Stimulated activated memory B cell treated with anti-CD40 and anti-IgM and Interleukin-4, amounts not matched to agents 10 μg/mL and 1 μg/mL and 100 μg/mL, for 72 hours (primary cell): ENCODE results near the gene TMEM45A.

Experiments used
- ATAC-seq: fragments of 150-1000 bp; cut with Tn5 transposase; 2 replicates; pipeline ENCODE4 v1.10.0; 2021
- H3K27ac Mint-ChIP-seq: one replicate; pipeline ENCODE4 v1.8.0; 2022; ENCODE audit warnings: mild to moderate bottlenecking, mixed read lengths
- H3K27me3 Mint-ChIP-seq: one replicate; pipeline ENCODE4 v1.8.0; 2022; ENCODE audit warnings: mixed read lengths
- H3K36me3 Mint-ChIP-seq: one replicate; pipeline ENCODE4 v1.8.0; 2022; ENCODE audit warnings: mixed read lengths
- H3K4me1 Mint-ChIP-seq: one replicate; pipeline ENCODE4 v1.8.0; 2022; ENCODE audit warnings: mixed read lengths
- H3K4me3 Mint-ChIP-seq: one replicate; pipeline ENCODE4 v1.8.0; 2022; ENCODE audit warnings: mild to moderate bottlenecking, moderate library complexity, mixed read lengths
- H3K9me3 Mint-ChIP-seq: one replicate; pipeline ENCODE4 v1.8.0; 2022; ENCODE audit warnings: mixed read lengths

The TMEM45A gene

DNA sequence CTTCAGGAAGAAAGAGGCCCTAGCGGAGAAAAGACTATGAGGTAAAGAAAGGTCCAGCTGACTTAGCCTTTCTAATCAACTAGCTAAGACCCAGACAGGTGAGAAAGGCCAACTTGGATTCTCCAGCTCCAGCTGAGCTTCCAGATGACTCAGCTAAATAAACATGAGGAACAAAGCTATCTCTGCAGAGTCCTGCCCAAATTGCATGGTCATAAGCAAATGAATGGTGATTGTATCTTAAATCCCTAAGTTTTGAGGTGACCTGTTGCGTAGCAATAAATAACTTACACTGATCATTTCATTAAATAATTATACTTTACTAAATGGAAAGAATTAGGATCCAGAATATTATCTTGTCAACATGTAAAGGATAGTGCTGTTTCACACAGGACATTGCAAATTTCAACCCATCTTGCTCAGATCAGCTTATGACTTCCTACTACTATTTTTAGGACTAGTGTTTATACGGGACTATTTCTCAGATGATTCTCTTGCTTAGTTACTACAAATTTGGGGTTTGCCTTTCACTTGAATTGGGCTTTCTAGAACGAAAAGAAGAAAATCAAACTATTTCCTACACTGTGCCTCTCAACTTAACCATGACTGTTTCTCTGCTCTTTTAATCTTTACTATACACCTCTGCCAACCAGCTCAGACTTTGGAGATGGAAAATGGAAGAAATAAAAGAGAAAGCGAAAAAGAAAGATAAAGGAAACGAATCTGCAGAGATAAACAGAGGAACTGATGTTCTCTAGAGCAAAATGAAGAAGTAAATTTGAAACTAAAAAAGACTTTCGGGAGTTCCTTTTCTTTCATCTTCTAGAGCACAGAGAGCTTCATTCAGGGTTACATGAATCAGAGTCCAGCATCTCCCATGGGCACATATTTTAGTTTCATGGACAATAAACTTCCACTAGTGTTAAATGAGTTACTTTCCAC is 110.4 kb downstream of the TMEM45A start:
- ATAC-seq: peak; percentile 75
- Mint-ChIP-seq H3K27me3 (peaks cover 14% of the 10 kb centered on the region), H3K4me3 (peak overlapping the region; percentile 70), H3K9me3 (peaks cover 13% of the 10 kb centered on the region), H3K4me1 (peaks cover 26% of the 10 kb centered on the region), H3K36me3 (peaks cover 19% of the 10 kb centered on the region), H3K27ac (peak overlapping the region; percentile 86)

DNA sequence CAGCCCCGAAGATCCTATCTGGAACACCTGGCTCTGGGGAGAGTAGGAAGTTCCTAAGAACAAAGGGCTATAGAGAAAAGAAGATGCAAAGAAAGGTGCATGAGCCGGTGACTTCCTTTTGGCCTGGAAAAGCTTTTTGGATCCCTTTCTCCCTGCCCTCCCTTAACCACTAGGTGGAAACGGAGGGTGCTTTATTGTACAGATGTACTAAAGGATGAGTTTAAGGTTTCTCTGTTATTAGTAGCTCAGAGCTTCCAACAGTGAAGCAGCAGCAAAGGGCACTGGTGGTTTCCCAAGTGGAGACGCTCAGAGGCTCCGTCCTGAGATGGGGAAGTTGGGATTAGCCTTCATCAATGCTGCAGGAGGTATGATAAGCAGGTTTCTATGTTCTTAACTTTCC is 111.0 kb downstream of the TMEM45A start:
- peaks cover 13% of the 10 kb centered on the region for H3K9me3 Mint-ChIP-seq
- peaks cover 14% of the 10 kb centered on the region for H3K27me3 Mint-ChIP-seq
- peaks cover 33% of the 10 kb centered on the region for H3K4me1 Mint-ChIP-seq
- H3K36me3 Mint-ChIP-seq: peaks cover 19% of the 10 kb centered on the region
- peak; percentile 57 for ATAC-seq
- peak overlapping the region; percentile 86 for H3K27ac Mint-ChIP-seq
- H3K4me3 Mint-ChIP-seq: peak overlapping the region; percentile 70

DNA sequence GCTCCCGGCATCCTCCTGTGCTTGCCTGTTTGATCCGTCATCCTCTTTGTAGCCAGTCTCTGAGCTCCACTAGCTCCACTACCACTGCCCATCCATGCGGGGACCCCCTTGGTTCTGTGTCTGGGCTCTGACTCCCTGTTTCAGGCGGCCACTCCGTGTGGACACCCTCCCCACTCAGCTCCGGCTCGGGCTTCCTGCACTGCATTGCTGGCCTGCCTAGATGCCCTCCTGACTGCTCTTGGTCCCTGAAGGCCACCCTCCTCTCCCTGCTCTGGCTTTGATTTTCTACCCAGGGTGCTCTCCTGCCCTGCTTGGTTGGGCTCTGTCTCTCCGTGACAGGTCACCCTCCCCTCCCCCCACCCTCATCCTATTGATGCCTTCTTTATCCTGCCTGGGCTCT is 112.9 kb downstream of the TMEM45A start:
- H3K27ac Mint-ChIP-seq: peak overlapping the region; percentile 12
- ATAC-seq: no peak
- peaks cover 12% of the 10 kb centered on the region for H3K27me3 Mint-ChIP-seq
- no peak overlapping the region for H3K4me3 Mint-ChIP-seq
- no peaks in the 10 kb centered on the region for H3K9me3 Mint-ChIP-seq
- H3K4me1 Mint-ChIP-seq: peaks cover 39% of the 10 kb centered on the region
- H3K36me3 Mint-ChIP-seq: peaks cover under 1% of the 10 kb centered on the region

DNA sequence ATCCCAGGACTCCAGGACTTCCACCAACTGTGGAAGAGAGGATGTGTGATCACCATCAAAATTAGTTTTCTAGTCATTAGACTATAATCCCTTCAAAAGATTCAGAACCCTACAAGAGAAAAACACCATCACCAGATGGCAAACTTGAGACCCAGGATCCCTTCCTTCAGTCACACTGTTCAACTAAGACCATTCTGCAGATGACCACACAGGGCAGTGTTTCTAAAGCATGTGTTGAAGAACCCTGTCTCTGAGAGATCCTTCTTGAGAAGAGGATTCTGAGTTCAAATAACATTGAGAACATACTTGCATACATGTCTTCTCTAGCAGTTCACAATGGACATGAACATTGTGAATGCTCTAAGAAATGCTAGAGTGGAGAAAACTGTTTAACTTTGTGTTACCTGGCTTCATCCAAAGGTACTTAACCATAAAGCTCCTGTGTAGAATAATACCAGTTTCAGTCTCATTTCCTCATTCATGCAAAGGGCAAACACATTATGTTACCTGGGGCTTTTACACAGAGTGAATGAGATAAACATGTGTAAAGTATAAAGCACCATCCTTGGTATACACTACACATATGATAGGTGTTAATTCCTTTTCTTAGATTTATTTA is 114.6 kb downstream of the TMEM45A start:
- H3K4me1 Mint-ChIP-seq: peaks cover 39% of the 10 kb centered on the region
- no peaks in the 10 kb centered on the region for H3K9me3 Mint-ChIP-seq
- peaks cover 25% of the 10 kb centered on the region for H3K27me3 Mint-ChIP-seq
- H3K27ac Mint-ChIP-seq: peak overlapping the region; percentile 44
- H3K4me3 Mint-ChIP-seq: no peak overlapping the region
- peak; percentile 71 for ATAC-seq
- no peaks in the 10 kb centered on the region for H3K36me3 Mint-ChIP-seq

DNA sequence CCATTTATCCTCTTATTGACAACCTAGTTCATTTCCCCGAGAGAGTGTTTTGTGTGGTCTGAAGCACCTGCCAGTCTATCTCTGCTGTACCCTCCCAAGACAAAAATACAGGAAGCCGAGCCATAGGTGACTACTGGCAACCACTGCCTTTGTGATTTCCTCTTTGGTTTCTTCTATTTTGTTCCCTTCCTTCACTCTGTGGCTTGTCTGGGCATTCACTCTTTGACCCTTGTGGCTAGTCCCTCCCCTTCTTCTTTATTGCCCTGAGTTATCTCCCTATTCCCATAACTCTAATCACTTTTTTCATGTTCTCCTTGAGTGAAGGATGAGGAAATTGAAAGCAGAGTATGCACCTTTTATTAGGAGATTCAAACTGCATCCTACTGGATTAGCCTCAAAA is 116.9 kb downstream of the TMEM45A start, which contains the start of gene ADGRG7:
TSS of gene ADGRG7 (plus strand) at position 297 of the 400 bp plus-strand sequence. CDS start 256 bp downstream, outside the sequence.
- no peak within 1 kb of the TSS for H3K4me3 Mint-ChIP-seq
- peaks cover 26% of the 10 kb centered on the region for H3K4me1 Mint-ChIP-seq
- H3K27ac Mint-ChIP-seq: no peak within 1 kb of the TSS
- no peaks in the 10 kb centered on the region for H3K9me3 Mint-ChIP-seq
- H3K27me3 Mint-ChIP-seq: peaks cover 25% of the 10 kb centered on the region
- ATAC-seq: no peak
- H3K36me3 Mint-ChIP-seq: no peaks in the 10 kb centered on the region

DNA sequence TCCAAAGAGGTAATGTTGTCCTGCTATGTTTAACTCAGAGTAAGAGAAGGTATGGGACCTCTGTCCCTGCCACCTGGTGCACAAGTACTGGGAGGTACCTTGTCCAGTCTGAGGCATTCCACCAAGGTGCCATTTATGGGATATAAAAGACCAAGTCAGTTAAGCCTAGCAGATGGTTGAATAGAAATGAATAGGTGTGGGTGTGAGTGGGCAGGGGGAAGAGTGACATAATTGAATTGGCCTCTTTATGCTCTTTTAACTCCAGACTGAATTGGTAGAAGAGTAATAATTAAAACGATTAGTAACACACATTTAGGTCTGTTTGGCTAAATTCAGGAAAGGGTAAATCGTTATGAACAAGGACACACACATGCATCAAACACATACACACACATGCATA is 117.5 kb downstream of the TMEM45A start:
- no peak overlapping the region for H3K27ac Mint-ChIP-seq
- no peaks in the 10 kb centered on the region for H3K9me3 Mint-ChIP-seq
- no peaks in the 10 kb centered on the region for H3K36me3 Mint-ChIP-seq
- H3K4me3 Mint-ChIP-seq: no peak overlapping the region
- no peak for ATAC-seq
- peaks cover 25% of the 10 kb centered on the region for H3K27me3 Mint-ChIP-seq
- H3K4me1 Mint-ChIP-seq: peaks cover 26% of the 10 kb centered on the region

DNA sequence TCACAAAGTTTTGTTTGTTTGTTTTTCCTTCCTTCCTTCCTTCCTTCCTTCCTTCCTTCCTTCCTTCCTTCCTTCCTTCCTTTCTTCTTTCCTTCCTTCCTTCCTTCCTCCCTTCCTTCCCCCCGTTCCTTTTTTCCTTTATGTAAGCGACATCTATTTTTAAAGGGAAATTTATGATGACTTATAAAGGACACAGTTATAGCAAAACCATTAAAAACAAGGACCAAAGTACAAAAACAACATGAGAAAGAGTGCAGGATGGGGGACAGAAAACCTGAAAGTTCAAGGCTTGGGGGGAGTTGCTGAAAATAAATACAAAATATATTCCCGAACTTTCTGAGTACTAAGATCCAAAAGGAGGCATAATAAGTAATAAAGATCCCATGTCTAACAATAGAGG is 118.8 kb downstream of the TMEM45A start:
- H3K4me1 Mint-ChIP-seq: peaks cover 21% of the 10 kb centered on the region
- H3K9me3 Mint-ChIP-seq: no peaks in the 10 kb centered on the region
- no peak overlapping the region for H3K27ac Mint-ChIP-seq
- no peak for ATAC-seq
- no peak overlapping the region for H3K4me3 Mint-ChIP-seq
- H3K27me3 Mint-ChIP-seq: peaks cover 25% of the 10 kb centered on the region
- H3K36me3 Mint-ChIP-seq: no peaks in the 10 kb centered on the region

DNA sequence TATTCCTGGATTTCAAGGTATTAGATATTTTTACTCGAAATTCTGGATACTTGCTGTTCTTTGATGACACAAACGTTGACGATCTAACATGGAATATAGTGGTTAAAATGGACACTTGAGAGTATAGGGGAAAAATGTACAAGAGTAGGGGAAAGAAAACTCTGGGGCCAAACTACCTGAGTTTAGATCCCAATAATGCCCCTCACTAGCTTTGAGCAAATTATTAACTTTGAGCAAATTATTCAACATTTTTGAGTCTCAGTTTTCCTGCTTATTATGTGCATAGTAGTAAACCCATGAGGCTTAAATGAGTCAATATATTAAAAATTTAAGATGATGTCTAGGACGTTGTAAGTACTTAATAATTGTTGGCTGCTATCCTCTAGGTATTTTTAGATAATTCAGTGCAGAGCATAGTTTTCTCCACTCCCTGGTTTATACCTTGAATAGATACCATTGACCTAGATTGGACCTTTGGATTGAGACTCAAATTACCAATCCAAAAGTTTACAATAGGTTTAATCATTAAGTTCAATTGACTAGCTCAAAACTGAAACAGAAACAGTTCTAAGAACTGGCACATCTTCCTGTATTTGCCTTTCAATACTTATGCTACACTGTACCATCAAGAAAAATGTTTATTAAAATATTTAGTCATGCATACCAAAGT is 121.4 kb downstream of the TMEM45A start:
- H3K27me3 Mint-ChIP-seq: peaks cover 30% of the 10 kb centered on the region
- ATAC-seq: no peak
- H3K9me3 Mint-ChIP-seq: no peaks in the 10 kb centered on the region
- H3K4me3 Mint-ChIP-seq: no peak overlapping the region
- H3K27ac Mint-ChIP-seq: no peak overlapping the region
- no peaks in the 10 kb centered on the region for H3K36me3 Mint-ChIP-seq
- peaks cover 6% of the 10 kb centered on the region for H3K4me1 Mint-ChIP-seq

DNA sequence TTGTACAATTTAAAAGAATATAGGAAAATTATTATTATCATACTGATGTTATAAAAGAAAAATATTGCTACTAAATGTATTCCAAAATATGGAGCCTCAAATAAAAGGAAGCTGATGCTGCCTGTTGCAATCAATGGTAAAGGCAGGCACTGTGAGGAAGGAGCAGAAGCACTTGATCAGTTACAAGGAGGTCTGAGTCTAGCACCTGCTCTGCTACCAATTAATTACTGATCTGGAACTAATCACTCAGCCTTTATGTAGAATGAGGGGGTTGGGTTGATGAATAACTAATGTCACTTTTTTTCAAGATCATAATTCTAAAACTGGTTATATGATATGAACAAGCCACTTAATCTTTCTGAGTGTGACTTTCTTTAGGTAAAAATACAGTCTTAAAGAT is 122.5 kb downstream of the TMEM45A start:
- no peaks in the 10 kb centered on the region for H3K4me1 Mint-ChIP-seq
- no peak overlapping the region for H3K27ac Mint-ChIP-seq
- H3K36me3 Mint-ChIP-seq: no peaks in the 10 kb centered on the region
- peaks cover 29% of the 10 kb centered on the region for H3K27me3 Mint-ChIP-seq
- H3K4me3 Mint-ChIP-seq: no peak overlapping the region
- ATAC-seq: no peak
- no peaks in the 10 kb centered on the region for H3K9me3 Mint-ChIP-seq

DNA sequence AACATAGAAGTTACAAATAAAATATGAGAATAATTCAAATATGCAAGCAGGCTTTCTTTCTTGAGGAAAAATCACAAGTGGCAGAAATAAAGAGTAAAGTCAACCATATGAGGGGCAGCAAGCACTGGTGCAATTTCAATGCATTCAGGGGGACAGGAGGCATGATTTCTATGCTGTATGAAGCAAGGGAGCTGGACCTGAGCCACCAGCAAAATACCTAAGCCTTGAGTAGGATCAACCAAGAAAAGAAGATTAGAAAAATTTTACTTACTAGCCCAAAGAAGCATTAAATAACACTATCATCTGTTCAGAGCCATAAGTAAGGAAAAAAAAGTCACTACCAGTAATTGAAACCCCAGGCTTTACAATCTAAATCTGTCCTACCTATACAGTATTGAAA is 123.3 kb downstream of the TMEM45A start:
- no peak for ATAC-seq
- no peak overlapping the region for H3K27ac Mint-ChIP-seq

DNA sequence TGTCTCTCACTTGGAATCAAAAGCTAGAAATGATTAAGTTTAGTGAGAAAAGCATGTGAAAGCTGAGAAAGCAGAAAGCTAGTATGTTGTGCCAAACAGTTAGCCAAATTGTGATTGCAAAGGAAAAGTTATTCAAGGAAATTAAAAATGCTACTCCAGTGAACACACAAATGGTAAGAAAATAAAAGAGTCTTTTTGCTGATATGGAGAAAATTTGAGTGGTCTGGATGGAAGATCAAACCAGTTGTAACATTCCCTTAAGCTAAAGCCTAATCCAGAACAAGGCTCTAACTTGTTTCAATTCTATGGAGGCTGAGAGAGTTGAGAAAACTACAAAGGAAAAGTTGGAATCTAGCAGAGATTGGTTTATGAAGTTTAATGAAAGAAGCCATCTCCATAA is 128.8 kb downstream of the TMEM45A start:
- Mint-ChIP-seq H3K36me3 (no peaks in the 10 kb centered on the region), H3K27me3 (peaks cover 11% of the 10 kb centered on the region), H3K9me3 (peaks cover 8% of the 10 kb centered on the region), H3K4me3 (no peak overlapping the region), H3K4me1 (no peaks in the 10 kb centered on the region), H3K27ac (no peak overlapping the region)
- no peak for ATAC-seq

More for the DNA sequence above, 123.3 kb downstream of the TMEM45A start:
- Mint-ChIP-seq H3K4me1 (no peaks in the 10 kb centered on the region), H3K4me3 (no peak overlapping the region), H3K36me3 (no peaks in the 10 kb centered on the region), H3K9me3 (no peaks in the 10 kb centered on the region), H3K27me3 (peaks cover 22% of the 10 kb centered on the region)
